ENCODE data around the gene NTN3. TPM values are rescaled to one million over a fixed set of nuclear protein-coding genes. Genes with fewer than 3 reads are reported as not detected.

NTN3 gene
- total RNA-seq, 1 donor from 2014 or later = under 0.01 TPM

DNA sequence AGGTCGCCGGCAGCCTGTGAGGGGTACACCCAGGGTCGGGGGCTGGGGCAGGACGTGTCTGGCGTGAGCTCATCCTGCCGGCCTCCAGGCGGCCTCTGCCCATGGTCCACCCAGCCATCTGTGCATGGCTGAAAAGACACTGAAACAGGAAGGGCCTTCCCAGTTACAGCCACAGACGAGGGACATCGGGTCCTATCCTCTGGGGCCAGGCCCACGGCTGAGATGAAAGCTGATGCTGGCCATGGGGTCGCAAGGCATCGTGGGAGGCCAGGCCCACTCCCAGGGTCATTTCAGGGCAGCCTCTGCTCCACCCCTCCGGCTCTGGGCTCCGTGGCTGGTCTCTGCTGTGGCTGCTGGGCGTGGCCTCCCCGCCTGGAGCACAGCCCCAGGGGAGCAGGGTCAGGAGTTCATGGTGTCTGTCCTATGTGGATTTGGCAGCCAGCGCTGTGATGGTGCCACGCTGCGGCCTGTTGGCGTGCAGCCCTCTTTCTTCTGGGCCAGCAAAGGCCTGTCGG lies 26.1 kb downstream of the NTN3 start:
- DNase-seq (ENCODE audit: low read depth in 2 of 2) = no peak

DNA sequence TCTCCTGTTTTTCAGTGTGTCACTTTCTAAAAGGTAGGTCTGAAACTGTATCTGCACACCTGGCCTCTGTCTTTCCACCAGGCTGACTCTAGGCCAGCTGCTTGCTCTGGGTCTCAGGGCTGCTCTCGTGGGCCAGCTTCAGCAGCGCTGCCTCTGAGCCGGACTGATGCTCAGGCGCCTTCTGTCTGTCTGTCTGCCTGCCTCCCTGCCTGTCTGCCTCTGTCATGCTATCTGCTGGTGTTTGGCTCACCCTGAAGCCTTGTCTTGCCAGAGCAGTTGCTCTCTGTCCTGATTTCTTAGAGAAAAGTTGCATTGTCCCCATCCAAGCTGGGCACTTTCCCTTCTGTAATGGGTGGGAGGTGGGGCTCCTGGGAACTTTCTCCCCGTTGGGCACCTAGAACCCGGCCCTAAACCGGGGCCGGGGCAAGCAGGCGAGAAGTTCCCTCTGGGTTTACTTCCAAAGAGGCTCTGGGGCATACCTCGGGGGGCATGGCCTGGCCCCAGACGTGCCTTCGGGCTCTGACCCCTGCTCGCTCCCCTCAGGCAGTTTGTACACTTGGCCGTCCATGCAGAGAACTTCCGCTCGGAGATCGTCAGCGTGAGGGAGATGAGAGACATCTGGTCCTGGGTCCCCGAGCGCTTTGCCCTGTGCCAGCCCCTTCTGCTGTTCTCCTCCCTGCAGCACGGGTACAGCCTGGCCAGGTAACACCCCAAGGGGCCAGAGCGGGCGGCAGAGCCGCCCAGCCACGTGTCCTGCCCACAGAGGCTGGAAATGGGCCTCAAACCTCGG lies 26.8 kb downstream of the NTN3 start:
- no peak for DNase-seq (ENCODE audit: low read depth in 2 of 2)

DNA sequence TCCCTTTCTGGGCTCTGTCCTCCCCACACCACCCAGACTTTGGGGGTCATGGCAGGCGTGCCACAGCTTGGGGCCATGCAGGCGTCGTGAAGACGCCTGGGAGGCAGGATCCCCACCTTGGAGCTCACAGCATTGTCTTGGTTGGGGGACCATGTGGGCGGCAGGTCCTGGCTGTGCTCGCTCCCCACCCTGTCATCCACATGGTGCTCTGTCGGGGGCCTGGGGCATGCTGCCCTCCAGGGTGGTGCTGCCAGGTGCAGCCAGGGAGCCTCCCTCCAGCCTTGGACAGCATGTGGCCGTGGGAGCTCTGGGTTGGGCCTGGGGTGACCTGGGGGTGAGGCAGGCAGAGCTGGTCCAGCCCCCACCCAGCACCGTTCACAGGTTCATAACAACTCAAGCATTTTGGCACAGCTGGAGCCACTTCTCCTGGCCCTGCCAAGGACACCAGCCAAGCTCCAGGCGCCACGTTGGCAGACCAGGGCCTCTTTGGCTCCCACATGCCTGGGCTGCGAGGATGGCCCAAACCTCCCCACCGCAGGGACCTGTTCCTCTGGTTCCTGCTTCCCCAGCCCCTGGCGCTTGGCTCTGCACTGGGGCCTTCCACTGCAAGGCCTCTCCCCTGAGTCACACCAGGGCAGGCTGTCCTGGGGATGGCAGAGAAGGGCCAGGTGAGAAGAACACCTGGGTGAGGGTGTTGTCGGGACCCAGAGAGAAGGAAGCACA lies 27.6 kb downstream of the NTN3 start:
- no peak for DNase-seq (ENCODE audit: low read depth in 2 of 2)

DNA sequence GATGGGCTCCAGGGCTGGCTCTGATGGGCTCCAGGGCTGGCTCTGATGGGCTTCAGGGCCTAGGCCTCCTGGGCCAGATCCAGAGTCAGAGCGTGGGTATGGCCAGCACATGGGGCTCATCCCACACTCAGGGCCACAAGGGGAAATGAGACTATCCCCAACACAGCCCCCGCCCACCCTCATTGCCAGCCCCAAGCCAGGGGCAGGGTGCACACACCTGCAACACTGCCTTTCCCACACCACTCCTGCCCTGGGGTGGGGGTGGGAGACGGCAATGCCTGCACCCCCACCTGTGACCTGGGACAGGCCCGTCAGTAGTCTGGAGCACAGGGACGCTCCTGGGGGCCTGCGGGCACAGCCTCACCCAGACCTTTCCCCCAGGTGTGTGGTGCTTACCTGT lies 28.4 kb downstream of the NTN3 start:
- no peak for DNase-seq (ENCODE audit: low read depth in 2 of 2)

DNA sequence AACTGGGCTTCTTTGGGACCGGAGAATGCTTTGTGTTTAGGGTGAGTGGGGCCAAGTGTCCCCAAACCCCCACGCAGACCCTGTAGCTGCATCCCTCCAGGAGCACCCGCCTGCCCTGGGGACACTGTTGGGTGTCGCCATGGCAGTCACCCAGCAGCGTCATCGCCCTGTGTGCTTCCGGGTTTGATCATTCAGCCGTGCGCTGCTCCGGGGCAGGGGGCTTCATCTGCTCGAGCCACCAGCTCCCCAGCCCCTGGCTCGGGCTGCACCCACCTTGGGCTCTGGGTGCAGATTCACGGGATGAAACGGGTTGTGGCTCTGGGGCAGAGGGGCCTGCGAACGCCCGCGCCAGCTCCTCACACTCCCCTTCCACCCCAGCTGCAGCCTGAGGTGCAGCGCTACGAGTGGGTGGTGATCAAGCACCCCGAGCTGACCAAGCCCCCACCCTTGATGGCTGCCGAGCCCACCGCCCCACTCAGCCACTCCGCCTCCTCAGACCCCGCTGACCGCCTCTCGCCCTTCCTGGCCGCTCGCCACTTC lies 28.9 kb downstream of the NTN3 start:
- DNase-seq (ENCODE audit: low read depth in 2 of 2) = no peak

DNA sequence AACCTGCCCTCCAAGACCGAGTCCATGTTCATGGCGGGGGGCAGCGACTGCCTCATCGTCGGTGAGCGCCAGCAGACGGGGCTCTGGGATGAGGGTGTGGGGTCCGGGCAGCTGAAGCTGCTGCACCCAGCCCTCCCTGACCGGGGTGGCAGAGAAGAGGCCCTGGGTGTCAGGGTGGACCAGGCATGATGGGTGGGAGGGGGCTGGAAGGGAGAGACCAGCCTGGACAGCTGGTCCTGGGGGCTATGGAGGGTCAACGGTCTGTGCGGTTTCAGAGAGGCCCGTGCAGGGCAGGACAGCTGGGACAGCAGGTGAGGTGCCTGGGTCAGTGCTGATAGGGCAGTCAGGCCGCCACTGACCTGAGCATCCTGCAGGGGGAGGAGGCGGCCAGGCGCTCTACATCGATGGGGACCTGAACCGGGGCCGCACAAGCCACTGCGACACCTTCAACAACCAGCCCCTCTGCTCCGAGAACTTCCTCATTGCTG lies 29.4 kb downstream of the NTN3 start:
- DNase-seq (ENCODE audit: low read depth in 2 of 2) = no peak

DNA sequence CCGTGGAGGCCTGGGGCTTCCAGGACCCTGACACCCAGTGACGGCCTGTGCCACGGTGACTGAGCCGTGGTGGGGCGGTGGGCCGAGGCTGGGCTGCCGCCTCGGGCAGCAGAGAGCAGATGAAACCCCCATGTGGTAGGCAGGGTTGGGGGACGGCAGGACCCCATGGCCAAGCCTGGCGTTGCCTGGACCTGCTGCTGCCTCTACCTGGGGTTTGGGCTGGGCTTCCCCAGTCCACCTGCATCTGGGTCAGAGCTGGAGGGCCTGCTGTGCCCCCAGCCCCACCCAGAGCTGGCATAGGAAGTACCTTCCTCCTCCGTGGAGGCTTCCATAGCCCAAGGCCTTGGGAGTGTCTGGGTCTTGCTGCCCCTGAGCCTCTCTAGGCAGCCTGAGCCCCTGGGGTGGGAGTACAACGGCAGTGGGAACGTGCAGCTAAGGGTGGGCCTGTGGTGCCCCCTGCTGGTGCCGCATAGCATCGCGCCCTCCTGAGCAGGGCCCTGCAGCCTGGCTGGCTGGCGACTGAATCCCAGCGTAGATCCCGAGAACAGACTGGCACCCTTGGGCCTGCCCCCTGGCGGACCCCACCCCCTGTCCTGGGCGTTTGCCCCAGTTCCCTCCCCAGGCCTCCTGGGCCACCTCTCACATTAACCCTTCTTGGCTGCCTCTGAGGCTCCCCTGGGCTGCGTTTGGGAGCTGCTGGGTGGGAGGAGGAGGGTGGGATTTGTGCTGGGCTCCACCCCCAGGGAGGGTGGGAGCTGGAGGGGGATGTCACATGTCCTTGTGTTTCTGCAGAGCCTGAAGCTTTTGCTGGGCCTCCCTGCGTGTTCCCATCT lies 30.0 kb downstream of the NTN3 start:
- DNase-seq (ENCODE audit: low read depth in 2 of 2) = peak; percentile 80 to 92

DNA sequence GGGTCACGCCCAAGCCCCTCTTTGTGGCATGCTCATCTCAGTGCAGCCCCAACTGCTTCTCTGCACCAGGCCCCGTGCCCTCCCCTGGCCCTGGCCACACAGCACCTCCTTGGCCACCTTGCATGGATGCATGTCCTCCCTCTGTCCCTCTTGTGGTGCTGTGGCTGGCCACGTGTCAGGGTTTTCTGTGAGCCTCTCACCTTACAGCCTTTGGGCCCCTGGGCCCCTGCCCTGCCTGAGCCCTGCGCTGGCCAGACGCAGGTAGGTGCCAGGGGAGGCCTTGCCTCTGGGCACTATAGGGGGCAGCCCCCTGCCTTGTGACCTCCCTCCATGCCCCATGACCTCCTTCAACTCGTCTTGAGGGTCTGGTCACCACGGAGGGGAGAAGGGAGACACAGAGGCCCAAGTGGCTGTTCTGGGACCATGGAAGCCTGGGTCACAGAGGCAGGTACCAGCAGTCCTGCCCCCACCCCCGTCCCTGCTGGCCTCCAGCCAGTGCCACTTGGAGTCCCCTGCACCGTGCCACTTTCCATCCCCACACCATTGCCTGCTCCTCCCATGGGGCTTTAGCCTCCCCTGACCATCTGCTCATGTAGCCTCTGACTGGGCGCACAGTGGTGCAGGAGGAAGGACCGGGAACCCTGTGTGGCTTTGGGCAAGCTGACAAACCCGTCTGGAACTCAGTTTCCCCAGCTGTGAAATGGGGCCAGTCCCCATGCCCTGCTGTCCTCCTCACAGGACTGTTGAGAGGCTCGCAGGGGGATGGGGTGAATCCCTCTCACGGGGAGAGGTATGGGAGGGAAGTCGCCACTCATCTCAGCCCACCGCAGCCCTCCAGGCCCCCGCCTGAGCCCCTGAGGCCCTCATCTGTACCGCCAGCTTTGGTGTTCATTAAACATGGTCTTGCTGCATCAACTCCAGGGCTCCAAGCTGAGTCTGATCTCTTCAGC lies 31.1 kb downstream of the NTN3 start:
- no peak for DNase-seq (ENCODE audit: low read depth in 2 of 2)

DNA sequence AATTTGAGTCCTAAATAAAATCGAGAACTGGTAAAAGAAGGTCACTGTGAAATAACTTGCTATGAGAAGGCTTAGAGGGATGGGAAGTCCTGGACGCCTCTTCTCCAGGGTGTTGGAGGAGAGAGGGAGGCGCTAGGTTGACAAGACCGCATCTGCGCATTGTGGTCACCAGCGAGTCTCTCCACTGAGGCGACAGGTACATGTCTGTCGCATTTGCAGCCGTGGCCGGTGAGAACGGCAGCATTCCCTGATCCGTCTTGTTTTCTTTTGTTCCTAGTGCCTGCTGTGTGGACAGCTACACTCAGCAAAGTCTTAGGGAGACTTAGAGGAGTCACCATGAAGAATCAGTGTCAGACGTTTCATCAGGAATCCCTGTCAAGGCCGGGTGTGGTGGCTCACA lies 34.6 kb downstream of the NTN3 start:
- no peak for DNase-seq (ENCODE audit: low read depth in 2 of 2)

DNA sequence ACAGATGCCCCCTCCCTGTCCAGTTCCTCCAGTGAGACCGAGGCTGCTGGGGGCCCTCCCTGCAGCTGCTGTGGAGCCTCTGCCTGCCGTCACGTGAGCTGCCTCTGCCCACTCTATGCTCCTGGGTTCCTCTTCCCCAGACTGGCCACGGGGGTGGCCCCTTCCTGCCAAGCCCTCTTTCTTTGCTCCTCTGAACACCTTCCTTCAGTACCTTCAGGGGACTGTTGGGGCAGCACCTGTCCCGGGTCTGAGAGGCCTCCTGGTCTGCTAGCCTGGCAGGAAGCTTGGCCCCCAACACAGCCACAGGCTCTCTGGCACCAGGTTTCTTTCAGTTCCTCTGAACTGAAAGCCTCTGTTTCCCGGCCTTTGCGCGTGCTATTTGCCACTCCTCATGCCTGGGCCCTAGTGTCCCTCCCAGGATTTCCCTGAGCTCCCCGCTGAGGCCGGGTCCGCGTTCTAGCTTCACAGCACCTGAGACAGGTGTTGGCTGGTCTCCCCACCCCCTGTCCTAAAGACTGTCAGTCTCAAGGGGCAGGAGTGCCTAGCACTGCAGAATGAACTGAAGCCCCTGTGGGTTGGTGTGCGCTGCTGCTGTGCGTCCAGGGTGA lies 36.1 kb downstream of the NTN3 start:
- no peak for DNase-seq (ENCODE audit: low read depth in 2 of 2)

DNA sequence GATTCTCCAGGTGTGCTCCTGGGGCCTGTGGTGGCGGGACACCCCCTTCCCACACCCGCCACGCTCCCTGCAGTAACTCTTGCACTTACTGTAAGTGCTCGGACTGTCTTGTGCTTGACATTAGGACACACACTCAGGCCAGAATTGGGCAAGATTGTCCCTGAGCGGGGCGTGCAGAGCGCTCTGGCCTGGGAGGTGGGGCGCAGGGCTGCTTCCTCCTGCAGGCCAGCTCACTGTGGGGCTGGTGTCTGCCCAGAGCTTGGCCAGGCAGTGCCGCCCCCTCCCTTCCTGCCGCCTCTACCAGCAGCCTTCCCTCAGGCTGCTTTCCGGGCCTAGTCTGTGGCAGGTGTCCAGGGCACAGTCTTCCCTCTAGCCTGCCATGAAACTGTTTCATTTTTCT lies 36.6 kb downstream of the NTN3 start:
- no peak for DNase-seq (ENCODE audit: low read depth in 2 of 2)

DNA sequence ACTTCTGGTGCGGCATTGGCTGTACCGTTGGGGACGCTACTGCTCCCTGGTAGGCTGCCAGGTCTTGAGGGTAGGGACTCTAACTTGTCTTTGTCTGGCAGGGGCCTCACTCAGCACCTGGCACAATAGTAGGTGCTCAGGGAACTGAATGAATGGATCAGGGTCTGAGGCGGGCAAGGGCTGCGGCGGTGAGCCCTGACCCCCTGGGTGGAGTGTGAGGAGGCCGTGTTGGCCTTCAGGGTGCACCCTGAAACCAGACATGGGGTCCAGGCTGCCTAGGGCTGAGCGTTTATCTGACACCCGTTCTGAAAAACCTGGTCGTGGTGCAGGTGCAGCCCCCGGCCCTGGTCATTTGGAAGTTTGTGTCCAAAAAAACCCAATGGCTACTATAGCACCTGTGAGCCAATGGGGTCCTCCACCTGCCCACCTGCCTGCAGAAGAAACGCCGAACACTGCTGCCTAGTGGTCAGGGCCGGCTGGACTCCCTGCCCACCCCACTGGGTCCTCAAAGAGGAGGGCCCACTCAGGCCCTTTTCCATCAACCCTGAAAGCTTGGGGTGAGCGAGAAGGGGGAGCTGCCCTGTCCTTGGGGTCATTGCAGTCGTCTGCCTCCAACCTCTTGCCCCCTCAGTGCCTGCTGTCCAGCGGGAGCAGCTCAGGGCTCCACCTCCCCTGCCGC lies 37.8 kb downstream of the NTN3 start:
- no peak for DNase-seq (ENCODE audit: low read depth in 2 of 2)

DNA sequence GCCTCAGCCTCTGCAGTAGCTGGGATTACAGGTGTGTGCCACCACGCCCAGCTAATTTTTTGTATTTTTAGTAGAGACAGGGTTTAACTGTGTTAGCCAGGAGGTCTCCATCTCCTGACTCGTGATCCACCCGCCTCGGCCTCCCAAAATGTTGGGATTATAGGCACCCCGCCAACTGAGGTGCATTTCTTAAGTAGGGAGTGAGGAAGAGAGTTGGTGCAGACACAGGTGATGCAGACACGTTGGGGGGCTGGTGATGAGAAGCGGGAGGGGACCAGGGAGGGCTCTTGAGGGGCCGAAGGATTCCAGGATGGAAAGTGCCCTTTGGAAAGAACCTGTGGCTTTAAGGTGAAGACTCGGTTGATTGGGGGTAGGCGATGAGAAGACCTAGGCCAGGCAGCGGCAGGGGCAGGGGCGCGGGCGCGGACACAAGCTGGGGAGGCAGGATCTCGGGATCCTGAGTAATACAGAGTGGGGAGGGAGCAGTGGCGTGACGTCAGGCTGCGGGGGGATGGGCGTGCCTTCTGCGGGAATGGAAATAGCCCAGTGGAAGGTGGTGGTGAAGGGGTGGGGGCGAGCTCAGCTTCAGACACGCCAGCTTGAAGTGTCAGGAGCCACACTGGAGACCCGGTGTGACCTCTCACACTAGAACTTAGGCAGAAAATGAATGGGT lies 40.2 kb downstream of the NTN3 start:
- peak; percentile 66 to 81 for DNase-seq (ENCODE audit: low read depth in 2 of 2)

DNA sequence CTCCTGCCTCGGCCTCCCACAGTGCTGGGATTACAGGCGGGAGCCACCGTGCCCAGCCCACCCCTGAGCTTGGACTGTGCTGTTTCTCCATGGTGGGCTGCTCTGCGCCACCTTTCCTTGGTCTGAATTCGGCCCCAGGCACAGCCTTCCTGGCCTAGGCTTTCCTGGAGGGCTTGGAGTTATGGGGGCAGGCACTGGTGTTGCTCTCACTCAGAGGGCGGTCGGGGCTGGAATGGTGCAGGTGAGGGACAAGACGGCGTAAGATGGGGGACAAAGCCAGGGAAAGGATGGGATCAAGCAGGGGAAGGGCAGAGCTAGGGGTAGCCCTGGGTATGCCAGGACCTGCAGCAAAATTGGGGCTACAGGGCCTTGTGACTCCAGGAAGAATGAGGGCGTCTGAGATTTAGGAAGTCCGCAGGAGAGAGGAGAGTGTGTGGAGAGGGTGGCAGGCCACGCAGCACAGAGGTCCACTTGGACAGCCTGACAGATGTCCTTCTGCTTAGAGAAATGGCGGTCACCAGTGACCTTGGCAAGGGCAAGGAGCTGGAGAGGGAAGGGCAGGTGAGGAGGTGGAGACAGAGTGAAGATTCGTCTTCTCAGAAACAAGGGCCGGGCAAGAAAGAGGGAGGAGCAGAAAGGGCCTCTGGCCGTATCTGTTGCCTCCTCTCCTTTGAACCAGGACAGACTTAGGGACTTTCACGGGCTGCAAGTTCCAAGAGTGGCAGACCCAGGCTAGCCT lies 41.1 kb downstream of the NTN3 start:
- no peak for DNase-seq (ENCODE audit: low read depth in 2 of 2)

DNA sequence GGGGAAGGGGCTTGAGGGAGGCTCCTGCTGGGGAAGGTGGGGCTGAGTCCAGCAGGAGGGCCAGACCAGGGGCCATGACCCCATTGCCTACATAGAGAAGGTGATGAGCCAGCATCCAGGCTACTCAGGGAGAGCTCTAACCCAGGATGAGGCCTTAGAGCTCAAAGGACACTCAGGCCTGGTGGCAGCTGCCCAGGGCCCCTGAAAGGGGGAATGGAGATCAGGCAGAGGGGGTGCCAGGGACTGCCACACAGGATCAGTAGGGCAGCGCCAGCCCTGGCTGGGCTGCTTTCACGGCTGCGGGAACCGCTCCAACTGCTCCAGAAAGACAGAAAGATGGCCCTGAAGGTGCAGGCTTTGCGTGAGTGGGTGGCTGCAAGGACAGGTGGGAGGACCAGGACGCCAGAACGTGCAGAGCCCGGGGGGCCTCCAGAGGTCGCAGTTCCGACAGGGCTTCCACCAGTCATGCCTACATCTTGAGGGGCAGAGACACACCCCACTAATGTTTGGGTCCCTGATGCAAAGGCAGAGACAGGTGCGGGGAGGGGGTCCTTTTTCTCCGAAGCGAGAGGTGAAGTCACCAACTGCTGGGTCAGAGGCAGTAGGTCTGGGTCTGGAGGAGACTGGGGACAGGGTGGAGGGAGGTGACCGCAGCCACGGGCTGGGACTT lies 41.8 kb downstream of the NTN3 start:
- DNase-seq (ENCODE audit: low read depth in 2 of 2) = no peak

DNA sequence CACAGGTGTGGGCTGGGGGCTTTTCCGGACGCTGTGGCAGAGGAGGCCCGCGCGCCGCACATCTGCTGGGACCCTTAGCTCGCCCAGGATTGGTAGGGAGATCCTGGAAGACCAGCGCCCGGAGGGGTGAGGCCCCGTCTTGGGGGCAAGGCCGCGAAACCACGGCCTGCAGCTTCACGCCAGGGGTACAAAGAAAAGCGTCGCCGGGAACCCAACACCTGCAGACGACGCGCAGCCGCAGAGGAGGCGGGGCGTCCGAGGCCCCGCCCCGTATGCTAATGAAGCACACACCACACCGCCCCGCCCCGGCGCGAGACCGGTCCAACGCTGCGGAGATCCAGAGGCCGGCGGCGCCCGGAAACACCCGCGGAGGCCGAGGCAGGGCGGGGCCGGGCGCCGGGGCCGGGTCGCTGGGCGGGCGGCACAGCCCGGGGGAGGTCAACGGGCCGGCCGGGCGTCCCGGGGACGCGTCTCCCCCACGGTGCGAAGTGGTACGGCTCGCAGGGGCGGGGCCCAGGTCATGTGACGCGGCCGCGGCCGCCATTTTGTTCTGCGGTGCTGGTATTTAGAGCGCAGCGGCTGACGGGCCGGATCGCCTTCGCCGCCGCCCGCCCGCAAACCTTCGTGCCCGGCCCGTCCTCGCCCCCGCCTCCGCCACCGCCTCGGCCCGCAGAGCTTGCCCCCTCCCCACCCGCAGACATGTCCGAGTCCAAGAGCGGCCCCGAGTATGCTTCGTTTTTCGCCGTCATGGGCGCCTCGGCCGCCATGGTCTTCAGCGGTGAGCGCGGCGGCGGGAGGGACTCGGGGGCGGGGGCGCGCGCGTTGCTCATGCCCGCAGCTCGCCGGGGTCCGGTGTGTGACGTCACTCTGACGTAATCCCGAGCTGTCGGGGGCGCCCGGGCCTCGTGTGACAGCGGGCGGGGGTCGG lies 42.6 kb downstream of the NTN3 start, which contains the start of gene ATP6V0C:
ATP6V0C (plus strand) TSS at position 548 of the 928 bp plus-strand sequence; CDS start at position 700, 152 bp downstream.
- peak; percentile 88 to 91 for DNase-seq (ENCODE audit: low read depth in 2 of 2)

All from lung microvascular endothelial cell (primary cell).